AG09309 (cell line): ENCODE measurements around the gene ANO10.

Experiments used
- DNase-seq: peaks from one replicate; pipeline ENCODE4 v3.0.0-alpha.2; 2010; ENCODE audit warnings: low read depth
- H3K4me3 ChIP-seq: 2 replicates; pipeline ENCODE4 v1.5.1; 2011; ENCODE audit warnings: mild to moderate bottlenecking, low read depth, low read length, moderate library complexity; ENCODE audit not compliant: control insufficient read depth
- CTCF ChIP-seq: IDR thresholded peaks from 2 replicates; pipeline ENCODE4 v1.5.1; 2011; ENCODE audit warnings: mild to moderate bottlenecking, low read depth, low read length, inconsistent platforms; ENCODE audit not compliant: insufficient read depth, control insufficient read depth; ENCODE audit errors: missing control alignments

The ANO10 gene

GRCh38 chr3:43394041-43394554 is 227.7 kb downstream of the ANO10 start:
- H3K4me3 ChIP-seq, result no peak overlapping the region
- TF ChIP-seq CTCF, result no peak
- no peak for DNase-seq

- no peak for DNase-seq
- no peak for TF ChIP-seq CTCF
- H3K4me3 ChIP-seq, result no peak overlapping the region
These were observed 230.2 kb downstream of the ANO10 start for GRCh38 chr3:43391621-43392020.

- DNase-seq, result no peak
- no peak for TF ChIP-seq CTCF
- H3K4me3 ChIP-seq, result no peak overlapping the region
These were observed 231.6 kb downstream of the ANO10 start for GRCh38 chr3:43390255-43390588.

- no peak for DNase-seq
- no peak for TF ChIP-seq CTCF
- H3K4me3 ChIP-seq, result no peak overlapping the region
These were observed 232.2 kb downstream of the ANO10 start for GRCh38 chr3:43389388-43390254.

- no peak for TF ChIP-seq CTCF
- H3K4me3 ChIP-seq, result no peak overlapping the region
- DNase-seq, result no peak
These were observed 232.9 kb downstream of the ANO10 start for GRCh38 chr3:43388915-43389314.

GRCh38 chr3:43388175-43388574 is 233.6 kb downstream of the ANO10 start:
- H3K4me3 ChIP-seq, result no peak overlapping the region
- DNase-seq, result no peak
- no peak for TF ChIP-seq CTCF
